Stomach (tissue), 9 donors: ENCODE results near the gene SF3A1. TPM values are rescaled to one million over a fixed set of nuclear protein-coding genes. Genes with fewer than 3 reads are reported as not detected.

ENCODE experiments used
- DNase-seq, 2 donors: peaks; one replicate each; pipeline versions ENCODE4 v3.0.0 to v3.0.0-alpha.2; 2013 to 2019
- H3K27ac ChIP-seq, 5 donors: fragments of 200-600 bp in 4 of 5; sonication (generic) in 4 of 5; one replicate each; pipeline ENCODE4 v1.5.1; 2013 to 2019; ENCODE audit warnings: mild to moderate bottlenecking in 1 of 5, moderate library complexity in 1 of 5
- H3K27me3 ChIP-seq, 3 donors: fragments of 200-600 bp; sonication (generic); one replicate each; pipeline ENCODE4 v1.5.1; 2017 to 2019; ENCODE audit warnings: mixed run types in 1 of 3
- H3K36me3 ChIP-seq, 4 donors: fragments of 200-600 bp; sonication (generic); 1 replicate in 3 of 4; 2 replicates in 1 of 4; pipeline ENCODE4 v1.5.1; 2016 to 2019
- H3K4me1 ChIP-seq, 4 donors: fragments of 200-600 bp; sonication (generic); one replicate each; pipeline ENCODE4 v1.5.1; 2016 to 2019
- H3K4me3 ChIP-seq, 4 donors: fragments of 200-600 bp; sonication (generic) in 3 of 4; one replicate each; pipeline ENCODE4 v1.5.1; 2016 to 2019; ENCODE audit warnings: mild to moderate bottlenecking in 1 of 4
- H3K9me3 ChIP-seq, 4 donors: fragments of 200-600 bp; sonication (generic); one replicate each; pipeline ENCODE4 v1.5.1; 2016 to 2019
- EP300 ChIP-seq: sonication (generic); formaldehyde crosslinking; IDR thresholded peaks from one replicate; pipeline ENCODE4 v1.6.1; 2017; ENCODE audit warnings: antibody characterized with exemption
- POLR2A ChIP-seq, 4 donors: fragments of 450-650 bp; IDR thresholded peaks; one replicate each; pipeline ENCODE4 v1.6.1; 2016; ENCODE audit warnings: antibody characterized with exemption in 4 of 4, control low read depth in 2 of 4, mild to moderate bottlenecking in 1 of 4, moderate library complexity in 1 of 4
- POLR2AphosphoS5 ChIP-seq, 3 donors: sonication (generic); formaldehyde crosslinking; IDR thresholded peaks; one replicate each; pipeline ENCODE4 v1.6.1; 2016; ENCODE audit warnings: antibody characterized with exemption in 3 of 3
- WGBS, 5 donors: extraction: QIAGEN DNeasy Blood & Tissue Kit in 3 of 5; methylation state at CpG; one replicate each; pipeline versions ENCODE4 v1.1.5 to v1.1.7; 2013 to 2018; 5-methylcytosine and 5-hydroxymethylcytosine counted together
- intact Hi-C: fragments of 100-400 bp; cut with DNase I; formaldehyde crosslinking; loops from one replicate; pipeline ENCODE4 v1.15.1; 2023; ENCODE audit warnings: low total_unique reads
- polyA plus RNA-seq, 3 donors: library from polyadenylated mRNA; stranded (reverse); fragments of 200-250 nt; gene quantifications; one replicate each; pipeline ENCODE4 v1.2.3, GENCODE V29; 2013
- total RNA-seq, 5 donors: library from RNA; depleted of rRNA; stranded (reverse); fragments of >200 nt; gene quantifications; one replicate each; pipeline versions ENCODE4 v1.1.0 to v1.2.3, GENCODE V29; 2014 to 2016
- TF ChIP-seq, protein P1 (sequence below), 7 experiments: fragments of 450-650 bp in 4 of 7; fragments of 200-600 bp in 3 of 7; sonication (generic) in 3 of 7; IDR thresholded peaks; one replicate each; pipeline ENCODE4 v1.5.1; 2016 to 2019; ENCODE audit warnings: antibody characterized with exemption in 7 of 7, control low read depth in 2 of 7, mild to moderate bottlenecking in 1 of 7
- donor health status: healthy with polysubstance abuse.
- donor health status: Bipolar disorder and iron deficiency.
- donor health status: healthy.

Gene SF3A1
- total and polyA plus RNA-seq, 8 donors, result 13.6 to 316 (median 30.6) TPM

DNA sequence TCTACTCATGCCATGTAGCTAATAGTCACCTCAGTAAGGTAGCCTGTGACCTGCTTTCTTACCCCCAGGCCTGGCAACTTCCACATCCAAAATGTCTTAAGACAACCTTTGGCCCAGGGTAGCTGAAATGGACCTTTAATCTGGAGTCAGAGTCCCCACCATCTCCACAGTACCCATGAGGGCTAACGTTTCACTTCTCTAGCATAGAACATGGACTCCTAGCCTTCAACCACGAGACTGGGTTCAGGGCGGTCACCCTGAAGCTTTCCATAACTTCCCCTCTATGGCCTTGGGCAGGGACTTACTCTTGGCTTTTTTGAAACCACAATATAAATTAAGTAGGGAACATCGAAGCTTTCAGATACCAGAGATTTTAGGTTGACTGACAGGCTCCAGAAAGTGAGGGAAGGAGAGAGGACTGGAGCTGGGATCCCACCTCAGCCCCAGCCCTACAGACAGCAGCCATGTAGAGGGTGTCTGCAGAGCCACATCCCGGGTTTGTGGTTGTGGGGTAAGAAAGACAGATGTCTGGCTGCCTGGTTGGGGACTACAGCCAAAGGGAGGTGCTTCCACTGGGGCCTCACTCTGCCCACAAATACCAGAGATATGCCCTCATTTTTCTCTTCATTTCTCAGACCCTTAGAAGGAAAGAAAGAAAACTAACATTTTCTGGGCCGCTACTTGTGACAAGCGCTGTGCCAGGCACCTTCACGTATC lies 32.5 kb downstream of the SF3A1 start:
- Histone ChIP-seq H3K4me3 (peak overlapping the region; percentile 96 to 98 (median 96)), H3K36me3 (peaks cover 13 to 28% (median 19%) of the 10 kb centered on the region in 4 donors), H3K4me1 (peaks cover 54 to 88% (median 74%) of the 10 kb centered on the region in 4 donors), H3K9me3 (no peaks in the 10 kb centered on the region), H3K27me3 (no peaks in the 10 kb centered on the region), H3K27ac (peak overlapping the region; percentile 48 to 94 (median 91))
- TF ChIP-seq, protein P1, sequence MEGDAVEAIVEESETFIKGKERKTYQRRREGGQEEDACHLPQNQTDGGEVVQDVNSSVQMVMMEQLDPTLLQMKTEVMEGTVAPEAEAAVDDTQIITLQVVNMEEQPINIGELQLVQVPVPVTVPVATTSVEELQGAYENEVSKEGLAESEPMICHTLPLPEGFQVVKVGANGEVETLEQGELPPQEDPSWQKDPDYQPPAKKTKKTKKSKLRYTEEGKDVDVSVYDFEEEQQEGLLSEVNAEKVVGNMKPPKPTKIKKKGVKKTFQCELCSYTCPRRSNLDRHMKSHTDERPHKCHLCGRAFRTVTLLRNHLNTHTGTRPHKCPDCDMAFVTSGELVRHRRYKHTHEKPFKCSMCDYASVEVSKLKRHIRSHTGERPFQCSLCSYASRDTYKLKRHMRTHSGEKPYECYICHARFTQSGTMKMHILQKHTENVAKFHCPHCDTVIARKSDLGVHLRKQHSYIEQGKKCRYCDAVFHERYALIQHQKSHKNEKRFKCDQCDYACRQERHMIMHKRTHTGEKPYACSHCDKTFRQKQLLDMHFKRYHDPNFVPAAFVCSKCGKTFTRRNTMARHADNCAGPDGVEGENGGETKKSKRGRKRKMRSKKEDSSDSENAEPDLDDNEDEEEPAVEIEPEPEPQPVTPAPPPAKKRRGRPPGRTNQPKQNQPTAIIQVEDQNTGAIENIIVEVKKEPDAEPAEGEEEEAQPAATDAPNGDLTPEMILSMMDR (IDR thresholded peaks at IDR 0.05), result no peak
- TF ChIP-seq POLR2AphosphoS5 (IDR thresholded peaks at IDR 0.05), result no peak
- no peak for TF ChIP-seq EP300
- no peak for TF ChIP-seq POLR2A (IDR thresholded peaks at IDR 0.05)
- WGBS, 5 donors, result 52 to 68% (median 55%) methylated on average over 8 of the region's 8 CpGs
- DNase-seq, result peak in 1 of 2 donors; percentile 30
- intact Hi-C loops, result no loop called here

DNA sequence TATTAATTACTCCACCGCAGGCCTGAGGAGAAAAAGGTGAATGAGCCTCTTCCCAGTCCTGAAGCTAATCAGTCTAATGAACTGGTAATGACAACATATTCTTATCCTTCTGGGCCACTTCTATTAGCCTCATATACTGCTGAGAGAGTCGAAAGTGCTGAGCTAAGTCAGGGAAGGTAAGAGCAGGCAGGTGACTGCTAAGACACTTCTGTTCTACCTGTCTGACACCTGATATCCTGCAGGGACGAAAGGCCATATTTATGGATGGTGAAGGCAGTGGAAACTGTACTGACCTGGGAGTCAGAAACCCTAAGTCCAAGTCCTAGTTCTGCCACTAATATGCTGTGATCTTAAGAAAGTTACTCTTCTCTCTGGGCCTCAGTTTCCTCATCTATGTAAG lies 33.4 kb downstream of the SF3A1 start:
- intact Hi-C loops, result no loop called here
- Histone ChIP-seq H3K4me3 (no peak overlapping the region), H3K27me3 (no peaks in the 10 kb centered on the region), H3K27ac (no peak overlapping the region), H3K9me3 (no peaks in the 10 kb centered on the region), H3K4me1 (peaks cover 59 to 91% (median 80%) of the 10 kb centered on the region in 4 donors), H3K36me3 (peaks cover 13 to 29% (median 24%) of the 10 kb centered on the region in 4 donors)
- TF ChIP-seq POLR2A (IDR thresholded peaks at IDR 0.05) (no peak), EP300 (no peak), POLR2AphosphoS5 (IDR thresholded peaks at IDR 0.05) (no peak)
- no peak for DNase-seq
- 89 to 96% (median 93%) methylated on average over 3 of the region's 3 CpGs for WGBS, 5 donors

DNA sequence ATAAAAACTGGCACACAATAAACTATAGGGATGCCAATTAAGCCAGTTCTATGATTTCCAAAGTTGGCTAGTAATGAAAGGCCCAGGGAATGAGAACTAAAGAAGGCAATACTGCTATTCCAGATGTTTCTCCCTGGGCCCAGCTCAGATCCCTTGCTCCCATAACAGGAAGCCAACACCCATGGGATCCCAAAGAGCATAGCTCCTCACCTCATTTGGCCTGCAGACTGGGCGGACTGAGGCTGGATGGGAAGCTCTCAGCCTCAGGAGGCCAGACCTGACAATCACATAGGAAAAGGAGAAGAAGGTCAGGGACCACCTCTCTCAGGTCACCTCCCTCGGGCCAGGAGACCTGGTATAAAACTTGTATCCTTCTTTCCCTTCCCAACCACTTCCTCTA lies 35.2 kb downstream of the SF3A1 start:
- peaks cover 58 to 96% (median 82%) of the 10 kb centered on the region in 4 donors for H3K4me1 ChIP-seq
- intact Hi-C loops, result no loop called here

DNA sequence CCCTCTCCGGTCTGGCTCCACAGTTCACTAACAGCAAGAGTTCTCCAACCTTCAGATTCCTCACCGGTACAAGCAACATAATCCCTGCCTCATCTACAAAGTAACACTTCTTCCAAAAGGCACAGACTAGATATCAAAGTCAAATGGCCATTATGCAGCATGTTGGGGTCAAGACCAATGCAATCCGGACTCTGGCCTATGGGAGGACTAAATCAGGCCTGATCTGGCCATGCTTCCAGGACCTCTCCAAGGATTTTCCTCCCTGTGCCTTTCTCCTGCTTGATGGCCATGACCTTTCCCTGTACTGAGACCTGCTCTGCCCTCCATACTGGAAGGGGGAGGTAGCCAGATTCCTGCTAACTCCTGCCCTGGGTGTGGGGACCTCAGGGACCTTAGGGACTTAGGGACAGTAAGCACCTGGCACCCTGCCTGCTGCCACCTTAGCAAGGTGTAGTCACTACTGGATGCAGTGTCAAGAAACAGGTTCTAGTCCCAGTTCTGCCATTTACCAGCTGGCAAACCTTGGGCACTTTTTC lies 36.6 kb downstream of the SF3A1 start:
- intact Hi-C loops, result no loop called here
- TF ChIP-seq, protein P1 (IDR thresholded peaks at IDR 0.05), result no peak
- no peak for TF ChIP-seq POLR2AphosphoS5 (IDR thresholded peaks at IDR 0.05)
- no peak for TF ChIP-seq EP300
- no peak for TF ChIP-seq POLR2A (IDR thresholded peaks at IDR 0.05)

More for the DNA sequence above, 35.2 kb downstream of the SF3A1 start:
- TF ChIP-seq, protein P1 (IDR thresholded peaks at IDR 0.05), result no peak
- TF ChIP-seq POLR2A (IDR thresholded peaks at IDR 0.05) (no peak), EP300 (no peak), POLR2AphosphoS5 (IDR thresholded peaks at IDR 0.05) (no peak)
- DNase-seq, result no peak
- peak overlapping the region in 1 of 5 donors; percentile 2 for H3K27ac ChIP-seq
- H3K36me3 ChIP-seq, result peaks cover 16 to 34% (median 25%) of the 10 kb centered on the region in 4 donors
- H3K9me3 ChIP-seq, result no peaks in the 10 kb centered on the region
- WGBS, 5 donors, result 75 to 96% (median 81%) methylated on average over 2 of the region's 2 CpGs
- no peaks in the 10 kb centered on the region for H3K27me3 ChIP-seq
- no peak overlapping the region for H3K4me3 ChIP-seq

More for the DNA sequence above, 36.6 kb downstream of the SF3A1 start:
- peaks cover 19 to 34% (median 26%) of the 10 kb centered on the region in 4 donors for H3K36me3 ChIP-seq
- H3K4me1 ChIP-seq, result peaks cover 58 to 98% (median 84%) of the 10 kb centered on the region in 4 donors
- WGBS, 5 donors, result 86 to 96% (median 93%) methylated on average over 3 of the region's 3 CpGs
- H3K4me3 ChIP-seq, result no peak overlapping the region
- DNase-seq, result no peak
- peak overlapping the region in 1 of 5 donors; percentile 15 for H3K27ac ChIP-seq
- no peaks in the 10 kb centered on the region for H3K9me3 ChIP-seq
- H3K27me3 ChIP-seq, result no peaks in the 10 kb centered on the region
